Measurements from ENCODE around the gene BCAN.

DNA sequence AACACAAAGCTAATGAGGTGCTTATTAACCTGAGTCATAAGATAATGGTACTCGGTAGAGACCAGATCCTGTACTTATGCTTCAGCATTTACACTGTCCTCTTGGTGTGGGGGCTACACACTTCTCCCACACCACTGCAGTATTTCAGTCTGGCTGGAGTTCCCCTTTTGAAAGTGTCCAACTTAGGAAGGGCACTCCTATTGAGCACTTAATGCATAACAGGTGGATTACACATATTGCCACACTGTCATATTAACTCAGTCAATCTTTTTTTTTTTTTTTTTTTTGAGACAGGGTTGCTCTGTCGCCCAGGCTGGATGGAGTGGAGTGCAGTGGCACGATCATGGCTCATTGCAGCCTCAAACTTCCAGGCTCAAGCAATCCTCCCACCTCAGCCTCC lies 42.1 kb upstream of the BCAN start:
- no peak for TF ChIP-seq POLR2A (IDR thresholded peaks at IDR 0.05; ENCODE audit: control extremely low read depth in 1 of 2, low read depth in 2 of 2, low read length in 2 of 2)
- TF ChIP-seq HDAC2 (IDR thresholded peaks at IDR 0.05; ENCODE audit: borderline replicate concordance in 1 of 2, low read depth in 2 of 2, low read length in 2 of 2), result no peak
- TF ChIP-seq, protein P1, sequence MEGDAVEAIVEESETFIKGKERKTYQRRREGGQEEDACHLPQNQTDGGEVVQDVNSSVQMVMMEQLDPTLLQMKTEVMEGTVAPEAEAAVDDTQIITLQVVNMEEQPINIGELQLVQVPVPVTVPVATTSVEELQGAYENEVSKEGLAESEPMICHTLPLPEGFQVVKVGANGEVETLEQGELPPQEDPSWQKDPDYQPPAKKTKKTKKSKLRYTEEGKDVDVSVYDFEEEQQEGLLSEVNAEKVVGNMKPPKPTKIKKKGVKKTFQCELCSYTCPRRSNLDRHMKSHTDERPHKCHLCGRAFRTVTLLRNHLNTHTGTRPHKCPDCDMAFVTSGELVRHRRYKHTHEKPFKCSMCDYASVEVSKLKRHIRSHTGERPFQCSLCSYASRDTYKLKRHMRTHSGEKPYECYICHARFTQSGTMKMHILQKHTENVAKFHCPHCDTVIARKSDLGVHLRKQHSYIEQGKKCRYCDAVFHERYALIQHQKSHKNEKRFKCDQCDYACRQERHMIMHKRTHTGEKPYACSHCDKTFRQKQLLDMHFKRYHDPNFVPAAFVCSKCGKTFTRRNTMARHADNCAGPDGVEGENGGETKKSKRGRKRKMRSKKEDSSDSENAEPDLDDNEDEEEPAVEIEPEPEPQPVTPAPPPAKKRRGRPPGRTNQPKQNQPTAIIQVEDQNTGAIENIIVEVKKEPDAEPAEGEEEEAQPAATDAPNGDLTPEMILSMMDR (IDR thresholded peaks at IDR 0.05; ENCODE audit: control extremely low read depth in 1 of 3, insufficient read depth in 1 of 3, low read depth in 1 of 3, low read length in 3 of 3), result no peak
- TF ChIP-seq, protein P2, sequence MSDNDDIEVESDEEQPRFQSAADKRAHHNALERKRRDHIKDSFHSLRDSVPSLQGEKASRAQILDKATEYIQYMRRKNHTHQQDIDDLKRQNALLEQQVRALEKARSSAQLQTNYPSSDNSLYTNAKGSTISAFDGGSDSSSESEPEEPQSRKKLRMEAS (IDR thresholded peaks at IDR 0.05), result no peak
- no peak for TF ChIP-seq CEBPB (IDR thresholded peaks at IDR 0.05; ENCODE audit: low read depth, low read length)
- TF ChIP-seq EZH2 (IDR thresholded peaks at IDR 0.05; ENCODE audit: low read depth, low read length, severe bottlenecking), result no peak
- no peak for TF ChIP-seq POLR2AphosphoS5 (IDR thresholded peaks at IDR 0.05; ENCODE audit: low read depth, low read length)
- TF ChIP-seq, protein P3, sequence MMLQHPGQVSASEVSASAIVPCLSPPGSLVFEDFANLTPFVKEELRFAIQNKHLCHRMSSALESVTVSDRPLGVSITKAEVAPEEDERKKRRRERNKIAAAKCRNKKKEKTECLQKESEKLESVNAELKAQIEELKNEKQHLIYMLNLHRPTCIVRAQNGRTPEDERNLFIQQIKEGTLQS (IDR thresholded peaks at IDR 0.05; ENCODE audit: insufficient read depth, low read depth, low read length), result no peak
- TF ChIP-seq RNF2 (IDR thresholded peaks at IDR 0.05; ENCODE audit: borderline replicate concordance, low read depth, low read length, missing control alignments, poor library complexity, severe bottlenecking), result no peak

Measured in H1 (cell line).